Erythroblast (primary cell): ENCODE data around the gene SRBD1.

Experiments used
- GATA1 ChIP-seq: IDR thresholded peaks from 2 replicates; pipeline ENCODE4 v1.6.1; 2011; ENCODE audit warnings: low read depth, mild to moderate bottlenecking, control low read depth, low read length, moderate library complexity
- POLR2A ChIP-seq: IDR thresholded peaks from 2 replicates; pipeline ENCODE4 v1.6.1; 2011; ENCODE audit warnings: mild to moderate bottlenecking, low read length

DNA sequence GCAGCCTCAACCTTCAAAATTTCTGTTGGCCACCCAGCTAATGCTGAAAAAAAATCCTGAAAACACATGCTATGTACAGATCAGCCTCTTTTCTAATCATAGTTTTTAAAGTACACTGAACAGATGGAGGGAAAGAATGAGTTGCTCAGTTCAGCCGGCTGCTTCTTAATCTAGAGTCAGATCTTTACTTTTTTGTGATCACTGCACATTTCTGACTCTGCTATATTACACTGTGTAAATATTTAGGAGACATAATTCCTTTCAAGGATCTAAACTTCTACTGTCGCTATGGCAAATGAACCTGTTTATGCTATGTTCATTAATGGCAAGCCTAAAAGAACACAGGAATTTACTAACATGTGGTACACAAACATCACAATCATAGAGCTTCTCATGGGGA is 114.2 kb downstream of the SRBD1 start:
- TF ChIP-seq POLR2A (no peak), GATA1 (no peak)
